NB4 (cell line): Measurements from ENCODE around the gene TBCB.

Source experiments
- MYC ChIP-seq: IDR thresholded peaks from 2 replicates; pipeline ENCODE4 v1.6.1; 2011; ENCODE audit warnings: low read depth, low read length
- POLR2A ChIP-seq: IDR thresholded peaks from 2 replicates; pipeline ENCODE4 v1.6.1; 2011; ENCODE audit warnings: mild to moderate bottlenecking; ENCODE audit not compliant: insufficient read length; ENCODE audit errors: extremely low read depth
- TF ChIP-seq, protein P1 (sequence below): IDR thresholded peaks from one replicate; pipeline ENCODE4 v1.5.1; 2012; ENCODE audit warnings: low read depth, low read length
- TF ChIP-seq, protein P2 (sequence below): IDR thresholded peaks from 2 replicates; pipeline ENCODE4 v1.6.1; 2011; ENCODE audit warnings: low read depth, low read length

DNA sequence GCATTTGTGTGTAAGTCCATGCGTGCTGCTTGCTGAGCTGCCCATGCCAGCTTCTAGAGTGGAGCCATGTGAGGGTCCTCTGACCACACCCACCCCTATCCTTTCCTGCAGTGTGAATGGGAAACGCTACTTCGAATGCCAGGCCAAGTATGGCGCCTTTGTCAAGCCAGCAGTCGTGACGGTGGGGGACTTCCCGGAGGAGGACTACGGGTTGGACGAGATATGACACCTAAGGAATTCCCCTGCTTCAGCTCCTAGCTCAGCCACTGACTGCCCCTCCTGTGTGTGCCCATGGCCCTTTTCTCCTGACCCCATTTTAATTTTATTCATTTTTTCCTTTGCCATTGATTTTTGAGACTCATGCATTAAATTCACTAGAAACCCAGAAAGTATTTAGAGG, 10.3 kb downstream of the TBCB start:
- TF ChIP-seq, protein P1, sequence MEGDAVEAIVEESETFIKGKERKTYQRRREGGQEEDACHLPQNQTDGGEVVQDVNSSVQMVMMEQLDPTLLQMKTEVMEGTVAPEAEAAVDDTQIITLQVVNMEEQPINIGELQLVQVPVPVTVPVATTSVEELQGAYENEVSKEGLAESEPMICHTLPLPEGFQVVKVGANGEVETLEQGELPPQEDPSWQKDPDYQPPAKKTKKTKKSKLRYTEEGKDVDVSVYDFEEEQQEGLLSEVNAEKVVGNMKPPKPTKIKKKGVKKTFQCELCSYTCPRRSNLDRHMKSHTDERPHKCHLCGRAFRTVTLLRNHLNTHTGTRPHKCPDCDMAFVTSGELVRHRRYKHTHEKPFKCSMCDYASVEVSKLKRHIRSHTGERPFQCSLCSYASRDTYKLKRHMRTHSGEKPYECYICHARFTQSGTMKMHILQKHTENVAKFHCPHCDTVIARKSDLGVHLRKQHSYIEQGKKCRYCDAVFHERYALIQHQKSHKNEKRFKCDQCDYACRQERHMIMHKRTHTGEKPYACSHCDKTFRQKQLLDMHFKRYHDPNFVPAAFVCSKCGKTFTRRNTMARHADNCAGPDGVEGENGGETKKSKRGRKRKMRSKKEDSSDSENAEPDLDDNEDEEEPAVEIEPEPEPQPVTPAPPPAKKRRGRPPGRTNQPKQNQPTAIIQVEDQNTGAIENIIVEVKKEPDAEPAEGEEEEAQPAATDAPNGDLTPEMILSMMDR: no peak
- TF ChIP-seq POLR2A (no peak), MYC (no peak)
- TF ChIP-seq, protein P2, sequence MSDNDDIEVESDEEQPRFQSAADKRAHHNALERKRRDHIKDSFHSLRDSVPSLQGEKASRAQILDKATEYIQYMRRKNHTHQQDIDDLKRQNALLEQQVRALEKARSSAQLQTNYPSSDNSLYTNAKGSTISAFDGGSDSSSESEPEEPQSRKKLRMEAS: no peak
